ENCODE results near the gene PRPF18.

- TF ChIP-seq CTCF (IDR thresholded peaks at IDR 0.05) = no peak
- TF ChIP-seq POLR2A (IDR thresholded peaks at IDR 0.05) = no peak
These were observed 85.1 kb downstream of the PRPF18 start for GRCh38 chr10:13671904-13672303.
